Measurements from ENCODE around the gene MEIS2.

GRCh38 chr15:37095770-37096557 is 4.4 kb downstream of the MEIS2 start:
- TF ChIP-seq CTCF (IDR thresholded peaks at IDR 0.05) (no peak), POLR2A (IDR thresholded peaks at IDR 0.05) (no peak)

Measured in Peyer's patch (tissue), 4 donors.